D721Med (cell line): ENCODE results near the gene DOCK9.

Source experiments
- DNase-seq: peaks from one replicate; pipeline ENCODE4 v3.0.0; 2011; ENCODE audit warnings: low spot score; ENCODE audit not compliant: insufficient read length
- FAIRE-seq: peaks from 2 replicates; lab custom pipeline; 2011; peaks lifted over from hg19 to GRCh38; lab: Jason Lieb, UNC
- TF ChIP-seq, protein P1 (sequence below): IDR thresholded peaks from 2 replicates; pipeline ENCODE4 v1.5.1; 2012; ENCODE audit warnings: mild to moderate bottlenecking, control low read depth; ENCODE audit not compliant: insufficient read depth; ENCODE audit errors: missing control alignments

Gene DOCK9

DNA sequence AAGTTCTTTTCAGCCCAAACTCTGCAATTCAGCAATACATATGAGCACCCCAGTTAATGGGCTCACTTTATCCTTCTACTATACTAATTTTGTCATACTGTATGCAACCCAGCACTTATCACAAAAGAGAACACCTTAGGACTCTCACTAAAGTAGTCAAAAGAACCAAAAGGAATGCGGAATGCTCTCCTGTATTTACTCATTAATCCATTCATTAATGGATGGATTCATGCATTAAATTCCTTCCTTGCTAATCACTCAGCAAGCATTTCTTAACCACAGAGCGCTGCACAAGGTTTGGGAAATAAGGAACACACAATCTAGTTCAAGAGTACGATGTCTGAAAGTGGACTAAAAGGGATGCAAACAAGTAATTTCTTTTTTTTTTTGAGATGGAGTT, 12.8 kb upstream of the DOCK9 start:
- TF ChIP-seq, protein P1, sequence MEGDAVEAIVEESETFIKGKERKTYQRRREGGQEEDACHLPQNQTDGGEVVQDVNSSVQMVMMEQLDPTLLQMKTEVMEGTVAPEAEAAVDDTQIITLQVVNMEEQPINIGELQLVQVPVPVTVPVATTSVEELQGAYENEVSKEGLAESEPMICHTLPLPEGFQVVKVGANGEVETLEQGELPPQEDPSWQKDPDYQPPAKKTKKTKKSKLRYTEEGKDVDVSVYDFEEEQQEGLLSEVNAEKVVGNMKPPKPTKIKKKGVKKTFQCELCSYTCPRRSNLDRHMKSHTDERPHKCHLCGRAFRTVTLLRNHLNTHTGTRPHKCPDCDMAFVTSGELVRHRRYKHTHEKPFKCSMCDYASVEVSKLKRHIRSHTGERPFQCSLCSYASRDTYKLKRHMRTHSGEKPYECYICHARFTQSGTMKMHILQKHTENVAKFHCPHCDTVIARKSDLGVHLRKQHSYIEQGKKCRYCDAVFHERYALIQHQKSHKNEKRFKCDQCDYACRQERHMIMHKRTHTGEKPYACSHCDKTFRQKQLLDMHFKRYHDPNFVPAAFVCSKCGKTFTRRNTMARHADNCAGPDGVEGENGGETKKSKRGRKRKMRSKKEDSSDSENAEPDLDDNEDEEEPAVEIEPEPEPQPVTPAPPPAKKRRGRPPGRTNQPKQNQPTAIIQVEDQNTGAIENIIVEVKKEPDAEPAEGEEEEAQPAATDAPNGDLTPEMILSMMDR: no peak
- no peak for DNase-seq
- no peak for FAIRE-seq

DNA sequence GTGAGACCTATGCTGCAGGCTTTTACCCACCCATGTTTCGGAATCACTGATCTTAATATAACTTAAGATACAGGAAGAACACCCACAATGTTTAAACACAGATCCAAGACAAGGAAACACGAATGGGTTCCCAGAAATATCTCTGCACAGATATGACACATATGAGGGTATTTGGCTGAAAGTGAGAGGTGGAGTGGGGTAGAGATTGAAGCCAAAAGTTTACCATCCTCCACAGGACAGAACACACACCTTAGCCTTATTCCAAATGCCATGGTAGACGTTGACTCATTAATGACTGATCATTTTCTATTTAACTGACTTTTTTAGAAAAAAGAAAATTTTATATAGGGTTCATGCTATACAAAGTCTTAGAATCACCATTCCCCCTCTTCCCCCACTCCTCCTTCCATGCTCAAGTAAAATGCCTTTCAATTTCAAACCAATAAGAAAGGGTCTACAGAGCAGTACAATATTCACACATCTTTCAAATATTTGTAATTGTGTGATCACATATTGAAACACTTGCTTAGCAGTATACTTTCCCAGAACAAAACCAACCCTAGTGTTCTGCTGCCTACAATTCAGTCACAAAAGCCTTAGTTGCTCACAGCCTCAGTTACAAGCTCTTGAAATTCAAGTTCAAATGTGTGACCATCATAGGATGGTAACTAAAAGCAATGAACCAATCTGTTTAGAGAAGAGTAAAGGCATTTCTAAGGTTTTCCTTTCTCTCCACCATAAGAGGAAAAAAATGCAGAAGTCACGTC, 11.8 kb upstream of the DOCK9 start:
- FAIRE-seq (peak; percentile 64), DNase-seq (no peak)

DNA sequence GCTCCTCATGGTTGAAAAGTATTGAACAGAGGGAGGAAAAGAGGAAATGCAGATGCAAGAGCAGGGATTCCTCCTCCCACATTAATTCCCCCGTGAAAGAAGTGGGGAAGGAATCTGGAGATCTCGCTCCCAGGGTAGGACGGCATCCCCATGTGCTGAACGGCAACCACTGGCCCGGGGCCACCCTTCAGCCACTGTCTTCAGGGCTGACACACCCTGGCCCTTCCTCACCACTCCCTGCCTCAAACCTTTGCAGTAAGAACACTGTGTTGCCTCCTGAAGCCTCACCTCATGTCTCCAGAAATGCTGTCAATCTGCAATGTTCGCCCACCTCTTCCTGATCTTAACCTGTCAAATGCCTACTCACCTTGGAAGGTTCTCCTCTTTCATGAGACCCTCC, 10.9 kb upstream of the DOCK9 start:
- DNase-seq: no peak
- TF ChIP-seq, protein P1: no peak
- FAIRE-seq: no peak

More for the DNA sequence above, 11.8 kb upstream of the DOCK9 start:
- TF ChIP-seq, protein P1: no peak

DNA sequence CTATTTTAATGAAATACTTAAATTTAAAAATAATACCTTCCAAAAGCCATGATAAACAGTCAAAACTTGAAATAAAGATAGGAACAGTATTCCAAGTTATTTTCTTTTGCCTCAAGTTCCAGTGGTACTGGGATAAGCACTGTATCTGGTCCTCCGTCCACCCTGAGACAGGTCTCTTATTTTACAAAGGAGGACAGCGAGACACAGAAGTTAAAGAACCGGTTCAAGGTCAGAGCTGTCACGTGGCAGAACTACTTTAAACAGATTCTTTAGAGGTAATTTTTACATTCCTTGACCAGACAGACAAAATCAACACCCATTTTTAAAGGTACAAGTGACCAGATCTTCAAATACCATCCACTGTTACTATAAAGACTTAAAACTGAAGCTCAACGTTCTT, 10.4 kb upstream of the DOCK9 start:
- DNase-seq (no peak), FAIRE-seq (no peak)

DNA sequence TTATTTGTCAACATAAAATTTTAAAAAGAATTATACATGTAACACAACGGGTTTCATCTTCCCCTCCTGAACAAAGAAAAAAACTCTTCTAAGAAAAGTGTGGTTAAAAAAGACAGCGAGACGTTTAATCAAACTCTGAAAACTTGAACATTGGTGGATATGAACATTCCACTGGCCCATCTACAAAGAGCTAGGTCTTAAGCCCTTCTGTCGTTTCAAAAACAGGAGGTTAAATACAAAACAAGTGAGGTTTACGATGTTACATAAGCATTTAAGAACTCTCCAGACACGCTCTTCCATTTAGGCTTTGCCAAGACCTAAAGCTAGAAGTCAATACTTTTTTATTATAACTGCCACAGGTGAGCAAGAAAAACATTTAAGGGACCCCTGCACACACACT, 9.4 kb upstream of the DOCK9 start:
- TF ChIP-seq, protein P1: no peak
- DNase-seq: no peak
- peak; percentile 67 for FAIRE-seq

More for the DNA sequence above, 10.4 kb upstream of the DOCK9 start:
- TF ChIP-seq, protein P1: no peak

DNA sequence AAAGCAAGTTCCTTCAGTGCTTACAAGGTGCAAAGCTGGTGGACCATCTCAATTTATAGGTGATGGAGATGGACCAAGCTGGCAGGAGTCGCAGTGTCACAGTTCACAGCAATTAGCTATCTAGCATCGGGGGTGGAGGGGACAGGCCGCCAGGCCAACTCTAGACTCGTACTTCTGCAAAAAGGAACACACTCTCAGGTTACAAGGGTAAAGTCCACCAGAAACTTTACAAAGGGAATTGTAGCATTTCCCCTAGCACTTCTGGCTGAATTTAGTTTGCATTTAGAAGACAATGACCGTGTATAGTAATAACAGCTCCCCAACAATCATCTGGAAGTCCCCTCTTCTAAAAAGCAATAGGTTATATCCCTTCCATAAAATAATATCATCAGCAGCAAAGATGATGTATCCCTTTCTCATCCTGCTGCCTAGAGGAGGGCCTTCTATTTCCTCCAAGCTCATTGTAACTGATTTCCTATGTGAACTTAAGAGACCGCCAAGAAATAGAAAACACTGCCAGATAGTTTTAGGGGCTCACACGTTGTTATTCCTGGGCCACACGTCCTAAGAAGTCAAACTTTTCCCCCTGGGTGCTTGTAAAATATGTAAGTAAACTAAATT, 8.5 kb upstream of the DOCK9 start:
- TF ChIP-seq, protein P1: no peak
- DNase-seq (no peak), FAIRE-seq (no peak)

DNA sequence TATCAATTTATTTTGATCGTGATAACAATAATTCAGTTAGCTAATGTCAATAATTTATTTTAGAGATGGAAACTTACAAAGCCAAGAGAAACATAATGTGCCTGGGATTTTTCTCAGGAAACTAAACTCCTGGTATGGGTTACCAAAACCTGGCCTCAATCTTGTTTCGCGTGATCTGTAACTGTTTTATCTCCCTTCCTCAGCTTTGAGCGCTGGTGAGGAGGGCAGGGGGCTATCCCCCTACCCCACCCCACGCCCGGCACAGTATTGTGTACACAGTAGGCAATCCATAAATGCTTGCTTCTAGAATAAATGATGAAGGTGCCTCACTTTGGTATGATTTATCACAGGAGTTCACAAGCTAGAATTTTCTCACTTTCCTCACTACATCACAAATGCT, 7.7 kb upstream of the DOCK9 start:
- FAIRE-seq (no peak), DNase-seq (no peak)
- TF ChIP-seq, protein P1: no peak
